ENCODE data around the gene MYRFL.

GRCh38 chr12:69993433-69993832 lies 168.4 kb downstream of the MYRFL start:
- no peak for TF ChIP-seq CTCF (IDR thresholded peaks at IDR 0.05 in 4 of 5, conservative IDR thresholded peaks at IDR 0.05 in 1 of 5)
- TF ChIP-seq POLR2A (IDR thresholded peaks at IDR 0.05): no peak
